ENCODE data around the gene C22orf23.

The C22orf23 gene

GRCh38 chr22:37897807-37898206, 55.6 kb downstream of the C22orf23 start:
- DNase-seq (ENCODE audit: low read depth): no peak

- no peak for DNase-seq (ENCODE audit: low read depth)
Observed at GRCh38 chr22:37896939-37897338, 56.5 kb downstream of the C22orf23 start.

DNA sequence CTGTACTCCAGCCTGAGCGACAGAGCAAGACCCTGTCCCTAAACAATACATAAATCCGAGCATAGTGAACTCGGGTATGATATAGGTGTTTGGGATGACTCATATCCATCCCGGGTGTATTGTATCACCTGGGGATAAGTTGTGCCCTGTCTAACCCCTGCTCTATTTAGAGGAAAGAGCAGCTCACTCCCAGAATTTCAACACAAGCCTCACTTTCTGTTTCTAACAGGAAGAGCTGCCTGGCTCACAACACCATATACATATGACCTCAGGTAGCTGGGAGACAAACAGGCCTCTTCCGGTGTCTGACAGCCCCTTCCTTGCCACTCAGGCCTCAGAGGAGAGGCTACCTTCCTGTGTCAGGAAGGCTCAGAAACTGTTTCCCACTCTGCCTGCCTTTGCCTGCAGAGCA, 57.2 kb downstream of the C22orf23 start:
- DNase-seq (ENCODE audit: low read depth): no peak

DNA sequence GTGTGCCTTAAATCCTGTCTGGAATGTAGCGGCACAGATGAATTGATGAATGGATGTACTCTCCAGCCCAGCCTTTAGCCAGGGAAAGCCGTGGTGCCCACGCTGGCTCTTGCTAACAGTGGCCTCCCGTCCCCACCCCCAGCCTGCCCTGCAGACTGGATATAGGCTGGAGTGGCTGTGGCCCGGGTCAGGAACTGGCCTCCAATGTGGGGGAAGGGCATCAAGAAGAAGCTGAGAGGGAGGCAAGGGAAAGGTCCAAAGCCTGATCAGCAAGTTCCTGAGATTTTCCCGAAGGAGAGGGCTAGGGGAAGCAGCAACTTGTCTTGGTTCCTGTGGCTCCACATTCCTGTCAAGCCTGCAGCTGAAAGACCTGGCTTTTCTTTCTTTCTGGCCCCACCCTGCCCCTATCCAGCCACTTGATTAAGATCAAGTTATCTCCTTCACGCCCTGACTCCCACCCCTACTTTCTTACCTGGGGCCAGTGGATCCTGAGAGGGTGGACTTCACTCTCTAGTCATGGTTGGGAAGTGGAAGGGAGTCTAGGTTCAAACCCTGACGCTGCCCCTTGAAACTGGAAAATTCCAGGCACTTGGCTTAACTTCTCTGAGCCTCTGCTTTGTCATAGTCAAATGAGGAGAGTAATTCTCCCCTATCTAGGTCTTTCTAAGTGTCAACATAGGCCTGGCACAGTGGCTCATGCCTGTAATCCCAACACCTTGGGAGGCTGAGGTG, 58.3 kb downstream of the C22orf23 start:
- DNase-seq (ENCODE audit: low read depth): no peak

DNA sequence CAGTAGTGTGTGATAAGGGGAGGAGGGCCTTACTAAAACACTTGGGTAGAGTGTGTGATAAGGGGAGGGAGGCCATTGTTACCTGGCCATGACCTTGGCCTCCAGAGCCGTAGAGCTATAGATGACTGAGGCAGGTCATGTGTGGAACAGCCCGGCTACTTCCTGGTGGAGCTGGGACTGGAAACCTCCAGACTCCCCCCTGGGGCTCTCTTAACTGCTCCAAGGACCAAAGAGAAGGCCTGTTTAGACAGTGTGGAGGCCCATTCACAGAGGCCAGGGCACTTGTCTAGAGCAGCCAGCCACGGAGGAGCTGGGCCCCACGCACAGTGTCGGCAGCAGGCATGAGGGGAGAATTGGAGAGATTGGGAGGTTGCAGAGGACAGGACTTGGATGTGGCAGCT, 59.8 kb downstream of the C22orf23 start:
- no peak for DNase-seq (ENCODE audit: low read depth)

All from activated T-helper 9 cell treated with anti-CD3 and anti-CD28 coated beads, Interleukin-2, amount 50 U/mL, for 16 hours (primary cell).